ENCODE data around the gene BRD7.
A peak's percentile ranks its signal among the peaks of the same experiment; 100 is the strongest.

BRD7 gene

DNA sequence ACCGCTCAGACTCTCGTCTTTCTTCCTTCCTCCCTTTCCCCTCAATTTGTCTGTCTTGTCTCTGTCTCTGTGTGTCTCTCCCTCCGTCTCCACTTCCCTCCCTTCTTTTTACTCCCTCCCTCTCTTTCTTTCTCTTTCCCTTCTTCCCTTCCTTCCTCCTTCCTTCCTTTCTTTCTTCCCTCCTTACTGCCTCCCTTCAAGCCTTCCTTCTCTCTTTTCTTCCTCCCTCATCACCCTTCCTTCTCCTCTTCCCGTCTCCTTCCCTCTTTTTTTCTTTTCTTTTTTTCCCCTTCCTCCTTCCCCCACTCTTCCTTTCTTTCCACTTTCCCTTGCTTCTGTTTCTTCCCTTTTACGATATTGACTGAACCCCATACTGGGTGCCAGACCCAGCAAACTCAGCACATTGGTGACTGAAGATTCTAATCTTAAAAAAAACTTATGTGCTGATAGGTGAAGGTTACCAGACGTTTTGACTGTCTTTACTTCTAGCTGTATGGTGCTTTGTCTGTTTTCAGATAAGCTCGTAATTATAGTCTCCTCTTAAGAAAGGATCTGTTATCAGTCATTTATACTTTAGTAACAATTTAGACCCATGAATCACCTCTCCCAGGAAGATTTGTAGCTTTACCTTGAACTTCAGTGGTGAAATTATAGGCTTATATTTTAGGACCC lies 481 bp upstream of the BRD7 start:
- peak overlapping the region; percentile 21 for H3K4me3 ChIP-seq (ENCODE audit: low read length)
- TF ChIP-seq, protein P1, sequence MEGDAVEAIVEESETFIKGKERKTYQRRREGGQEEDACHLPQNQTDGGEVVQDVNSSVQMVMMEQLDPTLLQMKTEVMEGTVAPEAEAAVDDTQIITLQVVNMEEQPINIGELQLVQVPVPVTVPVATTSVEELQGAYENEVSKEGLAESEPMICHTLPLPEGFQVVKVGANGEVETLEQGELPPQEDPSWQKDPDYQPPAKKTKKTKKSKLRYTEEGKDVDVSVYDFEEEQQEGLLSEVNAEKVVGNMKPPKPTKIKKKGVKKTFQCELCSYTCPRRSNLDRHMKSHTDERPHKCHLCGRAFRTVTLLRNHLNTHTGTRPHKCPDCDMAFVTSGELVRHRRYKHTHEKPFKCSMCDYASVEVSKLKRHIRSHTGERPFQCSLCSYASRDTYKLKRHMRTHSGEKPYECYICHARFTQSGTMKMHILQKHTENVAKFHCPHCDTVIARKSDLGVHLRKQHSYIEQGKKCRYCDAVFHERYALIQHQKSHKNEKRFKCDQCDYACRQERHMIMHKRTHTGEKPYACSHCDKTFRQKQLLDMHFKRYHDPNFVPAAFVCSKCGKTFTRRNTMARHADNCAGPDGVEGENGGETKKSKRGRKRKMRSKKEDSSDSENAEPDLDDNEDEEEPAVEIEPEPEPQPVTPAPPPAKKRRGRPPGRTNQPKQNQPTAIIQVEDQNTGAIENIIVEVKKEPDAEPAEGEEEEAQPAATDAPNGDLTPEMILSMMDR (conservative IDR thresholded peaks at IDR 0.05; ENCODE audit: low read depth, low read length) = no peak
- no peak for DNase-seq (ENCODE audit: low read depth)

DNA sequence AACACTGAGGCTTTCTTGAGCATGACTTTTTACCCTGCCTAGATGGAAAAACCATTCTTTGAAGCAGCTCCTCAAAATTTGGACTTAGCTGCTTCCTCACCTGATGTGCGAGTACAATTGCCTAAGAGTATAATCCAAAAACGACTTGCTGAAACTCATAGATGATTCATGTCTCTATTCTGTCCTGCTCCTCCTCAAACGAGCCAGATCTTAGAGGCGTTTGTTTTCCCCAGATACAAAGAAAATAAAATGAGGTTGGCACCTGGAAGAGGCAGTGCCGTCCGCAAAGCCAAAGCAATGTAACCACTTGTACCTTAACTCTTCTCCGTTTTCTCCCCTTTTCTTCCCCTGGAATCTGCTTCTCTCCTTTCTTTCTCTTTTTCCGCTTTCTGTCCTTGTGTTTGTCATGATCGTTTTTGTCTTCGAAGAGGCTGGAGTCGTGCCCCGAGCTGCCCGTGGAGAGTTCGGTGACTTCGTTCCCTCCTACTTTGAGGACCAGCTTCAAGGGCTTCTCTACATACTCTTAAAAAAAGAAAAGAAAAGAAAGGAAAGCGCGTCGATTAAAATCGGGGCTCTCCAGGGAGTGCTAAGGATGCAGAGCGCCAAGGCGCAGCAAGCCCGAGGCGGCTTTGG lies 895 bp downstream of the BRD7 start:
- no peak for DNase-seq (ENCODE audit: low read depth)
- TF ChIP-seq, protein P1 (conservative IDR thresholded peaks at IDR 0.05; ENCODE audit: low read depth, low read length) = no peak
- peak overlapping the region; percentile 69 for H3K4me3 ChIP-seq (ENCODE audit: low read length)

DNA sequence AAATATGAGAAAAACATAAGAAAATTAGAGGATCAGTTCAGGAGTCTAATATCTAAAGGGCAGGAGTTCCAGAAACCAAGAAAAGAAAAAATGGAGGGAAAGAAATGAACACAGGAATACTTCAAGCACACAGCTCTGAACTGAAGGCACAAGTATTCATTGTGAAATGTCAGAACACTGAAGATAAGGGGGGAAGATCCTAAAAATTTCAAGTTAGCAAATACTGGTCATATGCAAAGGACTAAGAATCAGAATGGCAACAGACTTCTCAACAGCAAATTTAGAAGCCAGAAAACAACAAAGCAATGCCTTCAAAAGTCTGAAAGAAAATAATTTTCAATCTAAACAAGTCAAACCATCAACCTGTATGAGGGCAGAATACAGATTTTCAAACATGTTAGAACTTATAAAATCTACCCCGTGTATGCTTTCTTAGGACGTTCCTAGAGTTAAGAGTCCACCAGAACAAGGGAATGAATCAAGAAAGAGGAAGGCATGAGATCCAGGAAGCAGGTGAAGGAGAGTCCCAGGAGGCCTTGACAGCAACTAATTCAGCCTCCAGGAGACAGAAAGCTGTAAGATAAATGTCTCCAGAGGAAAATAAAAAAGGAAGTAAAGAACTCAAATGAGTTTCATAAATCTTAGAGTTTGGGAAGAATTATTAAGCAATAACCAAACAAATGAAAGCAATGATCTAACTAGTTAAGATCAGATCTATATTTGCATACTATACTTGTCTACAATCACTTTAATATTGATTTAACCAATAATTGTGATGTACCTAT lies 2.8 kb downstream of the BRD7 start:
- H3K4me3 ChIP-seq (ENCODE audit: low read length) = no peak overlapping the region
- TF ChIP-seq, protein P1 (conservative IDR thresholded peaks at IDR 0.05; ENCODE audit: low read depth, low read length) = no peak
- DNase-seq (ENCODE audit: low read depth) = no peak

DNA sequence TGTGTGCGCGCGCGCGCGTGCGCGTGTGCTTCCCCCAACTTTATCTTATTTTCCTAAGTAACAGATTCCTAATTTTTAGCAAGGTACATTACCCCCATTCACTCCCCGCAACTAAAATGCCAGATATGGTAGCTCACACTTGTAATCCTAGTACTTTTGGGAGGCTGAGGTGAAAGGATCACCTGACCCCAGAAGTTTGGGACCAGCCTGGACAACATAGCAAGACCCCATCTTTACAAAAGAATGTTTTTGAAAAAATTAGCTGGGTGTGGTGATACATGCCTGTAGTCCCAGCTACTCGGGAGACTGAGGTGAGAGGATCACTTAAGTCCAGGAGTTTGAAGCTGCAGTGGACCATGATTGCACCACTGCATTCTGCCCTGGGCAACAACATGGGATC lies 5.1 kb downstream of the BRD7 start:
- DNase-seq (ENCODE audit: low read depth) = no peak
- TF ChIP-seq, protein P1 (conservative IDR thresholded peaks at IDR 0.05; ENCODE audit: low read depth, low read length) = no peak
- H3K4me3 ChIP-seq (ENCODE audit: low read length) = no peak overlapping the region

DNA sequence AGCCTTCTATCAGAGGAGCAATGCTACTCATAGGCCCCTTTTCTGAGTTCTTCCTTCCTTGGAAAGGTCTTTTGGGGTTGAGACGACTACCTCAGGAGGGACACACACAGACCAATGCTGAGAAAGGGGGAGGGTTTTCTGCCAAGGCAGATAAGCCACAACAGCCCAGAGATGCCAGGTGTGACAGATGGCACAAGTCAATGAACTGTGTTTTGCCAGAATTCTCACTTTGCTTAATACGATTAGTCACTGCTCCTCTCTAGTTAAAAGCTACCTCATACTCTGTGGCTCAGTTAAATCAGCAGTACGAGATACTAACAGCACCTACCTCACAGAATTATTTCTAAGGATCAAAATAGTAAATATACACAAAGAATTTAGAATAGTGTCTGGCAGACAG lies 8.0 kb downstream of the BRD7 start:
- H3K4me3 ChIP-seq (ENCODE audit: low read length) = no peak overlapping the region
- TF ChIP-seq, protein P1 (conservative IDR thresholded peaks at IDR 0.05; ENCODE audit: low read depth, low read length) = no peak

DNA sequence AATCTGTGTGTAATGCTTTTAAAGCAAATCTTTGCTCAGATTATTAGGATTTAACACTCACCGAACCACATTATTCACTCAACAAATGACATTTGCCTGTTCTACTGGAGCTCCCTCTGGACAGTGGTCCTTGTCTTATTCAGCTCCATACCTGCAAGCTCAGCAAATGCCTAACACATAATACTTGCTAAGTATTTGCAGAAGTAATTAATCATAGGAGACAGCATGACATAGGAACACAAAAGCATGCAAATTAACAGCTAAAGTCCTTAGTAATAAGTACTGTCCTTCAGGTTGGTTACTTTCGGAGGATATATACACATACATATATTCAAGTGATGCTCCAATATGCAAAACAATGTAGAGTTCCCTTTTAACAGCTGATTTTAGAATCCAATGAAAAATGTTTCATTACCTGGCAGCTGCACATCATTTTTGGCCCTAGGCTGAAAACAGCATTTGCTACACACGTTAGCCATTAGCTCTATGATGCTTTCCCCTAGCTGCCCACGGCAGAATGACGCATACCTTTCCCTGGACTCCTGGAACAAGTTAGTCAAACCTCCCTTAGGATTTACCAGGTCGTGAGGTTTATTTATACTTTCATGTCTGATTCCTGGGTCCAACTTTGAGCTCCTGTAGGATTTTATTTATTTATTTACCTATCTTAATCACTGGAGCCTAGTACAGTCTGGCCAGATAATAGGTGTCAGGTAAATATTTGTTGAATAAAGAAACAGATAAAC lies 8.6 kb downstream of the BRD7 start:
- H3K4me3 ChIP-seq (ENCODE audit: low read length) = no peak overlapping the region
- DNase-seq (ENCODE audit: low read depth) = no peak
- TF ChIP-seq, protein P1 (conservative IDR thresholded peaks at IDR 0.05; ENCODE audit: low read depth, low read length) = no peak

More for the DNA sequence above, 8.0 kb downstream of the BRD7 start:
- DNase-seq (ENCODE audit: low read depth) = no peak

Measured in retinal pigment epithelial cell (primary cell).